Gastrocnemius medialis (tissue), 4 donors: ENCODE measurements around the gene UBA6.

Experiments used
- CTCF ChIP-seq, 5 experiments: fragments of 450-650 bp in 3 of 5; fragments of 200-600 bp in 2 of 5; sonication (generic) in 2 of 5; IDR thresholded peaks in 4 of 5; conservative IDR thresholded peaks in 1 of 5; 1 replicate in 4 of 5; 2 replicates in 1 of 5; pipeline ENCODE4 v1.5.1; 2016 to 2019; ENCODE audit warnings: antibody characterized with exemption in 5 of 5, mild to moderate bottlenecking in 3 of 5, moderate library complexity in 3 of 5
- POLR2A ChIP-seq, 2 donors: fragments of 450-650 bp; IDR thresholded peaks; one replicate each; pipeline ENCODE4 v1.6.1; 2017; ENCODE audit warnings: antibody characterized with exemption in 2 of 2, mild to moderate bottlenecking in 2 of 2, moderate library complexity in 2 of 2

GRCh38 chr4:67691328-67691727 lies 9.6 kb downstream of the UBA6 start:
- TF ChIP-seq CTCF (IDR thresholded peaks at IDR 0.05 in 4 of 5, conservative IDR thresholded peaks at IDR 0.05 in 1 of 5) (no peak), POLR2A (IDR thresholded peaks at IDR 0.05) (no peak)
